H7 (cell line): Measurements from ENCODE around the gene UTS2B. TPM values are rescaled to one million over a fixed set of nuclear protein-coding genes. Genes with fewer than 3 reads are reported as not detected.
"Not testable (repeated sequence)": the region's sequence is repeated elsewhere in the genome, so short reads cannot be mapped to it uniquely, and the experiment has no call there.

Experiments used
- DNase-seq: peaks from one replicate; pipeline ENCODE4 v3.0.0; 2012
- H3K27me3 ChIP-seq: 2 replicates; pipeline ENCODE4 v1.6.0; 2011; ENCODE audit warnings: mild to moderate bottlenecking, low read length; ENCODE audit not compliant: control insufficient read depth, insufficient read depth
- H3K36me3 ChIP-seq: replicated peaks from 2 replicates; pipeline ENCODE4 v1.5.1; 2011; ENCODE audit warnings: low read length; ENCODE audit not compliant: control insufficient read depth, insufficient read depth
- H3K4me3 ChIP-seq: 2 replicates; pipeline ENCODE4 v1.5.1; 2011; ENCODE audit warnings: low read depth, mild to moderate bottlenecking, control low read depth, low read length, moderate library complexity; ENCODE audit not compliant: insufficient read depth
- total RNA-seq: library from RNA; depleted of rRNA; stranded (reverse); fragments of >200 nt; shearing (Covaris generic); gene quantifications from 2 replicates; pipeline ENCODE4 v1.2.3, GENCODE V29; 2014

The UTS2B gene
- total RNA-seq, 1 experiment from 2014 or later = 0.28 TPM

- Histone ChIP-seq H3K4me3 (no peak overlapping the region), H3K27me3 (no peaks in the 10 kb centered on the region), H3K36me3 (no peaks in the 10 kb centered on the region)
- DNase-seq = no peak
These were observed 34.2 kb downstream of the UTS2B start for GRCh38 chr3:191296041-191296541.

- Histone ChIP-seq H3K36me3 (no peaks in the 10 kb centered on the region), H3K4me3 (no peak overlapping the region), H3K27me3 (no peaks in the 10 kb centered on the region)
- no peak for DNase-seq
These were observed 36.0 kb downstream of the UTS2B start for GRCh38 chr3:191294291-191294690.

DNA sequence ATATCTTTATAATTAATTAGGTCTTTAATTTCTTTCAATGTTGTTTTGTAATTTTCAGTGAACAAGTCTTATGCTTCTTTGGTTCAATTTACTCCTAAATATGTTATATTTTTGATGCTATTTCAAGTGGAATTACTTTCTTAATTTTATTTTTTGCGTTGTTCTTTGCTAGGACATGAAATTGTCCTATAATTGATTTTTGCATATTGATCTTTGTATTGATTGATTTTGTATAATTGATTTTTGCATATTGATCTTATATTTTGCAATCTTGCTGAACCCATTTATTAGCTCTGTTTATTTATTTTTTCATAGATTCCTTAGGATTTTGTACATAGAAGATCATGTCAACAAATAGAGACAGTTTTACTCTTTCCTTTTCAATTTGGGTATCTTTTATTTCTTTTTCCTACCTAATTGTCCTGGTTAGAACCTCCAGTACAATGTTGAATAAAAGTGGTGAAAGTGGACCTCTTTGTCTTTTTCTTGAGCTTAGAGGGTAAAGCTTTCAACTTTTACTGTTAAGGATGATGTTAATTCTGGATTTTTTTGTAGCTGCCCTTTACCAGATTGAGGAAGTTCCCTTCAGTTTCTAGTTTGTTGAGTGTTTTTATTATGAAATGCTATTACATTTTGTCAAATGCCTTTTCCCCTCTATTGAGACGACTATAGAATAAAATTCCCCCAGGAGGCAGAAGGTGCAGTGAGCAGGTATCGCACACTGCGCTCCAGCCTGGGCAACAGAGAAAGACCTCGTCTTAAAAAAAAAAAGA, 37.9 kb downstream of the UTS2B start:
- H3K36me3 ChIP-seq = no peaks in the 10 kb centered on the region
- H3K27me3 ChIP-seq = no peaks in the 10 kb centered on the region

GRCh38 chr3:191290311-191291025, 39.9 kb downstream of the UTS2B start:
- H3K36me3 ChIP-seq = no peaks in the 10 kb centered on the region
- H3K4me3 ChIP-seq = no peak overlapping the region
- H3K27me3 ChIP-seq = no peaks in the 10 kb centered on the region
- no peak for DNase-seq

More for the DNA sequence above, 37.9 kb downstream of the UTS2B start:
- no peak overlapping the region for H3K4me3 ChIP-seq
- no peak for DNase-seq

GRCh38 chr3:191283400-191283799, 46.9 kb downstream of the UTS2B start:
- H3K4me3 ChIP-seq = no peak overlapping the region
- H3K36me3 ChIP-seq = no peaks in the 10 kb centered on the region
- no peak for DNase-seq
- H3K27me3 ChIP-seq = no peaks in the 10 kb centered on the region

- H3K36me3 ChIP-seq = no peaks in the 10 kb centered on the region
- H3K4me3 ChIP-seq = no peak overlapping the region
- no peaks in the 10 kb centered on the region for H3K27me3 ChIP-seq
- no peak for DNase-seq
These were observed 47.8 kb downstream of the UTS2B start for GRCh38 chr3:191282251-191283185.

- Histone ChIP-seq H3K36me3 (no peaks in the 10 kb centered on the region), H3K4me3 (no peak overlapping the region), H3K27me3 (no peaks in the 10 kb centered on the region)
- no peak for DNase-seq
These were observed 49.4 kb downstream of the UTS2B start for GRCh38 chr3:191280882-191281281.

DNA sequence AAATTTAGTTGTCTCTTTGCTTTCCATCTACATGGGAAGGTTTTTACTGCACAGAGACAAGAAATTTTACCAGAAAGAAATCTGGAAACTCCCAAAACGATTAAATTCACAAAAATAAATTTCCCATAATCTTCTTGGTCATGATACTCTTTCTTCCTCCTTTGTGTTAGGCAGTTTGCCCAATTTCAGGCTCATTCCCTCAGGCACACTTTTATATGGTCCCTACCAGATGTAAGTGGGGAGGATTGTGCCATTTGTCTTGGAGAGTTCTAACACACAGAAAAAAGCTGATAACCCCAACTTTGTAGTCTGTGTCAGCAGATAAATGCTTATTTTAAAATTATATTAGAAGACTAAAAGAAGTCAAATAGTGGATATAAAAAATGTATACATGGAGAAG, 50.2 kb downstream of the UTS2B start:
- H3K27me3 ChIP-seq = no peaks in the 10 kb centered on the region
- H3K36me3 ChIP-seq = no peaks in the 10 kb centered on the region
- DNase-seq = no peak
- H3K4me3 ChIP-seq = no peak overlapping the region

GRCh38 chr3:191275751-191276150, 54.6 kb downstream of the UTS2B start:
- Histone ChIP-seq H3K4me3 (no peak overlapping the region), H3K36me3 (no peaks in the 10 kb centered on the region)
- DNase-seq = no peak

GRCh38 chr3:191275244-191275643, 55.1 kb downstream of the UTS2B start:
- H3K36me3 ChIP-seq, DNase-seq, H3K27me3 ChIP-seq, H3K4me3 ChIP-seq: not testable (repeated sequence)

More at GRCh38 chr3:191275751-191276150, 54.6 kb downstream of the UTS2B start:
- H3K27me3 ChIP-seq = no peaks in the 10 kb centered on the region

- no peak for DNase-seq
- Histone ChIP-seq H3K27me3 (no peaks in the 10 kb centered on the region), H3K4me3 (no peak overlapping the region), H3K36me3 (no peaks in the 10 kb centered on the region)
These were observed 60.8 kb downstream of the UTS2B start for GRCh38 chr3:191269289-191270085.

- no peak for DNase-seq
- Histone ChIP-seq H3K36me3 (no peaks in the 10 kb centered on the region), H3K27me3 (no peaks in the 10 kb centered on the region), H3K4me3 (no peak overlapping the region)
These were observed 61.6 kb downstream of the UTS2B start for GRCh38 chr3:191268737-191269136.

GRCh38 chr3:191263850-191264249, 66.5 kb downstream of the UTS2B start:
- no peak for DNase-seq
- Histone ChIP-seq H3K36me3 (no peaks in the 10 kb centered on the region), H3K4me3 (no peak overlapping the region), H3K27me3 (no peaks in the 10 kb centered on the region)

GRCh38 chr3:191263365-191263764, 67.0 kb downstream of the UTS2B start:
- H3K4me3 ChIP-seq = no peak overlapping the region
- H3K36me3 ChIP-seq = no peaks in the 10 kb centered on the region
- no peaks in the 10 kb centered on the region for H3K27me3 ChIP-seq
- no peak for DNase-seq
